Measurements from ENCODE around the gene ACBD4.

DNA sequence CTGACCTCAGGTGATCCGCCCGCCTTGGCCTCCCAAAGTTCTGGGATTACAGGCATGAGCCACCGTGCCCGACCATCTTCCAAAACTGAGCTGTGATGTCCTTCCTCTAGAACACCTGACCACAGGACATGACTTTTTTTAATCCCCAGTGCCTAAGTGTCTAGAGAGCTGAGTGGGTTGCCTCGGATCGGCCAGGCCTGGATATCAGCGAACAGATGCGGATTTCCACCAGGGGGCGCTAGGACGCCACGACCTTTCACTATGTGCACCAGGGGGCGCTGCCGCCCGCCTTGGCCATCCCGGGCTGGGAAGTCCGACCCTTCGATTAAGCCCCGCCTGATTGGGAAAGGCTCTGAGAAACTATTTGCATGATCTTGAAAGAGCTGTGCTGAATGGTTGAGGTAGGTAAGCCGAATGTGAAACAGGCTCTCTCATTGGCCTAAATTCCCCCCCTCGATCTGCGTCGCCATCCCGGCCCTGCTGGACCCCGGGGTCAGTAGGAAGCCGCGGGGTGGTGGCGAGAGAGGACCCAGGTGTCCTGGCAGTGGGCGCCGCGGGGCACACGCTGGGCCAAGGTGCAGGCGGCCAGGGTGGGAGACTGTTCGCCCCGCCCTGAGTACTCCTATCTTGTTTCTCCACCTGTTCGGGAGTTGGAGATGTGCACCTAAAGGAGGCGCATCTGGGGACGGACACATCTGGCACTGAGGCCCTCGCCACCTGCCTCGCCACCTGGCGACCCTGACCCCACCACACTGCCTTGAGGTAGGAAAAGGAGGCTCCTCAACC, at the start of gene ACBD4:
- TF ChIP-seq EZH2 (IDR thresholded peaks at IDR 0.05): no peak
- TF ChIP-seq, protein P1, sequence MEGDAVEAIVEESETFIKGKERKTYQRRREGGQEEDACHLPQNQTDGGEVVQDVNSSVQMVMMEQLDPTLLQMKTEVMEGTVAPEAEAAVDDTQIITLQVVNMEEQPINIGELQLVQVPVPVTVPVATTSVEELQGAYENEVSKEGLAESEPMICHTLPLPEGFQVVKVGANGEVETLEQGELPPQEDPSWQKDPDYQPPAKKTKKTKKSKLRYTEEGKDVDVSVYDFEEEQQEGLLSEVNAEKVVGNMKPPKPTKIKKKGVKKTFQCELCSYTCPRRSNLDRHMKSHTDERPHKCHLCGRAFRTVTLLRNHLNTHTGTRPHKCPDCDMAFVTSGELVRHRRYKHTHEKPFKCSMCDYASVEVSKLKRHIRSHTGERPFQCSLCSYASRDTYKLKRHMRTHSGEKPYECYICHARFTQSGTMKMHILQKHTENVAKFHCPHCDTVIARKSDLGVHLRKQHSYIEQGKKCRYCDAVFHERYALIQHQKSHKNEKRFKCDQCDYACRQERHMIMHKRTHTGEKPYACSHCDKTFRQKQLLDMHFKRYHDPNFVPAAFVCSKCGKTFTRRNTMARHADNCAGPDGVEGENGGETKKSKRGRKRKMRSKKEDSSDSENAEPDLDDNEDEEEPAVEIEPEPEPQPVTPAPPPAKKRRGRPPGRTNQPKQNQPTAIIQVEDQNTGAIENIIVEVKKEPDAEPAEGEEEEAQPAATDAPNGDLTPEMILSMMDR (IDR thresholded peaks at IDR 0.05): peak; percentile 100
